Measurements from ENCODE around the gene DHX29. TPM values are rescaled to one million over a fixed set of nuclear protein-coding genes. Genes with fewer than 3 reads are reported as not detected.

DHX29 gene
- polyA plus RNA-seq, 1 donor (not counting 4 experiments of a cell fraction or from before 2014, with no cell fraction given) = 18.8 TPM

DNA sequence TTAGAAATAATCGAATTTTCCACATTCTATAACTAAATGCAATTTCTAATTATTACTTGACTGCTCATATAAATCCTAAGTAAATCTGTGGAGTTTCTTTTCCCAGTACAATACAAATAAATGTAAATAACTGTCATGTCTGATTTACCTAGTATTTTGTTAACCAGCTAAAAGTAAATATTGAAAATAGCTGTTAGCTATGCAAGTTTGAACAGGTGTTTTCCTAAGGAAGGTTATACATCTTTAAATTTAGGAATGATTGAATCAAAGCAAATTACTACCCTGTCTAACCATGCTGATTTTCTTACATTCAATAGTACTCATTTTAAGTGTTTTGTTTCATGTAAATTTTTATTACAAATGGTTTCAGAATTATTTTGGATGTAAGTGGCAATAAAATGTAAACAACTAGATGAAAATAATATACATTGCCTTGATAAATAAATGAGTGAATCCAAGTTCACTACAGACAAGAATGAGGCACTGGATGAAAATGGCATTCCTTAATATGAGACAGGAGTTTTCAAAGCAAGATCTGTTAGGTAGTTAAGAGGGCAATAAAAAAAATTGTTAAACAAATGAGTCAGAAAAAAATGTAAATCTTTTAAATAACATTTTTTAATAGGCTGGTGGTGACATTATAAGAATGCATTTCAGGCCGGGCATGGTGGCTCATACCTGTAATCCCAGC is 96.2 kb downstream of the DHX29 start:
- DNase-seq (ENCODE audit: low read depth, low spot score) = no peak
- Histone ChIP-seq H3K4me2 (ENCODE audit: control insufficient read depth, extremely low read depth, insufficient read depth, low read depth, low read length) (no peak overlapping the region), H3K79me2 (ENCODE audit: control insufficient read depth, insufficient read depth, low read length) (no peaks in the 10 kb centered on the region), H3K9me1 (ENCODE audit: control insufficient read depth, extremely low read depth, insufficient read depth, low read length) (no peaks in the 10 kb centered on the region), H2AFZ (ENCODE audit: control insufficient read depth, low read length) (no peak overlapping the region), H3K27ac (ENCODE audit: control insufficient read depth, insufficient read depth, low read length) (no peak overlapping the region), H3K9ac (ENCODE audit: control insufficient read depth, extremely low read depth, insufficient read depth, low read length) (no peak overlapping the region), H3K9me3 (ENCODE audit: control insufficient read depth, low read depth, low read length) (no peaks in the 10 kb centered on the region), H3K4me1 (ENCODE audit: control insufficient read depth, extremely low read depth, insufficient read depth, low read length) (no peaks in the 10 kb centered on the region), H3K27me3 (ENCODE audit: control insufficient read depth, extremely low read depth, insufficient read depth, low read length) (no peaks in the 10 kb centered on the region), H3K4me3 (ENCODE audit: control insufficient read depth in 2 of 3, extremely low read depth in 1 of 3, insufficient read depth in 2 of 3, low read depth in 1 of 3, low read length in 3 of 3) (no peak overlapping the region), H3K36me3 (ENCODE audit: control insufficient read depth in 2 of 2, extremely low read depth in 1 of 2, insufficient read depth in 2 of 2, low read length in 2 of 2) (no peaks in the 10 kb centered on the region), H4K20me1 (ENCODE audit: control insufficient read depth, extremely low read depth, insufficient read depth, low read length) (no peaks in the 10 kb centered on the region)
- no peak for FAIRE-seq
- TF ChIP-seq EZH2 (IDR thresholded peaks at IDR 0.05; ENCODE audit: low read length) = no peak
- TF ChIP-seq, protein P1, sequence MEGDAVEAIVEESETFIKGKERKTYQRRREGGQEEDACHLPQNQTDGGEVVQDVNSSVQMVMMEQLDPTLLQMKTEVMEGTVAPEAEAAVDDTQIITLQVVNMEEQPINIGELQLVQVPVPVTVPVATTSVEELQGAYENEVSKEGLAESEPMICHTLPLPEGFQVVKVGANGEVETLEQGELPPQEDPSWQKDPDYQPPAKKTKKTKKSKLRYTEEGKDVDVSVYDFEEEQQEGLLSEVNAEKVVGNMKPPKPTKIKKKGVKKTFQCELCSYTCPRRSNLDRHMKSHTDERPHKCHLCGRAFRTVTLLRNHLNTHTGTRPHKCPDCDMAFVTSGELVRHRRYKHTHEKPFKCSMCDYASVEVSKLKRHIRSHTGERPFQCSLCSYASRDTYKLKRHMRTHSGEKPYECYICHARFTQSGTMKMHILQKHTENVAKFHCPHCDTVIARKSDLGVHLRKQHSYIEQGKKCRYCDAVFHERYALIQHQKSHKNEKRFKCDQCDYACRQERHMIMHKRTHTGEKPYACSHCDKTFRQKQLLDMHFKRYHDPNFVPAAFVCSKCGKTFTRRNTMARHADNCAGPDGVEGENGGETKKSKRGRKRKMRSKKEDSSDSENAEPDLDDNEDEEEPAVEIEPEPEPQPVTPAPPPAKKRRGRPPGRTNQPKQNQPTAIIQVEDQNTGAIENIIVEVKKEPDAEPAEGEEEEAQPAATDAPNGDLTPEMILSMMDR (optimal IDR thresholded peaks at IDR 0.05 in 1 of 3, IDR thresholded peaks at IDR 0.05 in 1 of 3, conservative IDR thresholded peaks at IDR 0.05 in 1 of 3; ENCODE audit: extremely low read depth in 1 of 3, insufficient read depth in 2 of 3, low read length in 3 of 3) = no peak
- dilution Hi-C loops (cut with MboI; ENCODE audit: extremely low pct_ligation_motif_present, low sequenced_read_pairs) = no loop called here

Other genes starting within 250 kb of the DHX29 start
- gene GZMA, start 205.0 kb downstream of the DHX29 start, polyA plus RNA-seq = not detected in 3 replicates
- 20.3 to 40.1 TPM (median 28.9 TPM) in 3 replicates for gene GPX8, start 147.5 kb downstream of the DHX29 start, polyA plus RNA-seq
- gene CDC20B, start 134.5 kb downstream of the DHX29 start, polyA plus RNA-seq = 0.03 TPM in 1 of 3 replicates, not detected in the others
- gene MCIDAS, start 80.4 kb downstream of the DHX29 start, polyA plus RNA-seq = 0.03 to 0.15 TPM in 2 of 3 replicates, not detected in the other
- 0.42 to 0.94 TPM (median 0.48 TPM) in 3 replicates for gene CCNO, start 74.1 kb downstream of the DHX29 start, polyA plus RNA-seq
- gene MTREX, start 295 bp upstream of the DHX29 start, polyA plus RNA-seq = 30.1 to 71.4 TPM (median 35.5 TPM) in 3 replicates
- gene PLPP1, start 227.3 kb upstream of the DHX29 start, polyA plus RNA-seq = 12.8 to 13.5 TPM (median 13.2 TPM) in 3 replicates